ENCODE measurements around the gene DLGAP1. TPM values are rescaled to one million over a fixed set of nuclear protein-coding genes. Genes with fewer than 3 reads are reported as not detected.

DLGAP1 gene
- total RNA-seq, 1 experiment from 2014 or later: 23.2 TPM

GRCh38 chr18:3983351-3983969 is 471.6 kb downstream of the DLGAP1 start:
- H3K4me3 Mint-ChIP-seq: no peak overlapping the region
- H3K23me2 ChIP-seq (ENCODE audit: insufficient read length, low read depth, low read length, poor library complexity, severe bottlenecking): no peaks in the 10 kb centered on the region
- no peak overlapping the region for H3K27ac ChIP-seq (ENCODE audit: insufficient read length, low read depth, low read length)

More at GRCh38 chr18:3983351-3983969, 471.6 kb downstream of the DLGAP1 start:
- H3K27me3 ChIP-seq (ENCODE audit: insufficient read depth, low read length): no peaks in the 10 kb centered on the region
- no peak for DNase-seq
- no peak overlapping the region for H4K5ac ChIP-seq (ENCODE audit: insufficient read length, low read depth, low read length)
- H4K91ac ChIP-seq (ENCODE audit: insufficient read length, low read depth, low read length): no peak overlapping the region
- no peak overlapping the region for H2BK15ac ChIP-seq (ENCODE audit: low read depth, low read length)
- H3K9me3 Mint-ChIP-seq: peaks cover 2 to 3% of the 10 kb centered on the region in 2 experiments; a peak in 3 of 5 replicates
- H3K18ac ChIP-seq (ENCODE audit: insufficient read length, low read depth, low read length): no peak overlapping the region
- no peak overlapping the region for H3K4ac ChIP-seq (ENCODE audit: low read depth, low read length)
- no peak overlapping the region for H3K4me2 ChIP-seq (ENCODE audit: insufficient read depth, insufficient read length, low read length)
- H2BK20ac ChIP-seq (ENCODE audit: low read depth, low read length, poor library complexity, severe bottlenecking): no peak overlapping the region
- H2BK120ac ChIP-seq (ENCODE audit: low read depth, low read length, poor library complexity, severe bottlenecking): no peak overlapping the region
- no CpG with 5 or more reads among the region's 5 CpGs for WGBS (ENCODE audit: extremely low coverage, insufficient read length, low lambda C conversion rate)
- H2BK12ac ChIP-seq (ENCODE audit: insufficient read length, low read depth, low read length): no peak overlapping the region
- no peaks in the 10 kb centered on the region for H3K79me1 ChIP-seq (ENCODE audit: insufficient read depth, low read depth, low read length, poor library complexity, severe bottlenecking)
- H3K4me1 Mint-ChIP-seq: peaks cover 25 to 36% of the 10 kb centered on the region in 2 experiments
- no peaks in the 10 kb centered on the region for H3K79me2 ChIP-seq (ENCODE audit: insufficient read depth, low read length)
- no peak overlapping the region for H2AK5ac ChIP-seq (ENCODE audit: insufficient read length, low read length)
- TF ChIP-seq, protein P1, sequence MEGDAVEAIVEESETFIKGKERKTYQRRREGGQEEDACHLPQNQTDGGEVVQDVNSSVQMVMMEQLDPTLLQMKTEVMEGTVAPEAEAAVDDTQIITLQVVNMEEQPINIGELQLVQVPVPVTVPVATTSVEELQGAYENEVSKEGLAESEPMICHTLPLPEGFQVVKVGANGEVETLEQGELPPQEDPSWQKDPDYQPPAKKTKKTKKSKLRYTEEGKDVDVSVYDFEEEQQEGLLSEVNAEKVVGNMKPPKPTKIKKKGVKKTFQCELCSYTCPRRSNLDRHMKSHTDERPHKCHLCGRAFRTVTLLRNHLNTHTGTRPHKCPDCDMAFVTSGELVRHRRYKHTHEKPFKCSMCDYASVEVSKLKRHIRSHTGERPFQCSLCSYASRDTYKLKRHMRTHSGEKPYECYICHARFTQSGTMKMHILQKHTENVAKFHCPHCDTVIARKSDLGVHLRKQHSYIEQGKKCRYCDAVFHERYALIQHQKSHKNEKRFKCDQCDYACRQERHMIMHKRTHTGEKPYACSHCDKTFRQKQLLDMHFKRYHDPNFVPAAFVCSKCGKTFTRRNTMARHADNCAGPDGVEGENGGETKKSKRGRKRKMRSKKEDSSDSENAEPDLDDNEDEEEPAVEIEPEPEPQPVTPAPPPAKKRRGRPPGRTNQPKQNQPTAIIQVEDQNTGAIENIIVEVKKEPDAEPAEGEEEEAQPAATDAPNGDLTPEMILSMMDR (conservative IDR thresholded peaks at IDR 0.05): no peak
- no peaks in the 10 kb centered on the region for H3K27me3 Mint-ChIP-seq (ENCODE audit: low read depth)
- H3K27ac Mint-ChIP-seq: peak overlapping the region in 1 of 3 experiments; percentile 38; a peak in 1 of 7 replicates
- H3K9me3 ChIP-seq (ENCODE audit: control insufficient read depth, low read depth, low read length): no peaks in the 10 kb centered on the region
- no peak overlapping the region for H3K56ac ChIP-seq (ENCODE audit: insufficient read length, low read depth, low read length)
- no peak overlapping the region for H2BK5ac ChIP-seq (ENCODE audit: insufficient read length, low read length)
- H4K20me1 ChIP-seq (ENCODE audit: control insufficient read depth, insufficient read depth, insufficient read length): no peaks in the 10 kb centered on the region
- H2AFZ ChIP-seq (ENCODE audit: low read length): no peak overlapping the region
- no peak overlapping the region for H3K23ac ChIP-seq (ENCODE audit: insufficient read length, low read depth, low read length)
- peaks cover 2% of the 10 kb centered on the region; the same call in 1 of the 2 replicates for H3K4me1 ChIP-seq (ENCODE audit: insufficient read depth, low read length)
- H3K14ac ChIP-seq (ENCODE audit: insufficient read depth, low read length): no peak overlapping the region
- no peak overlapping the region for H3T11ph ChIP-seq (ENCODE audit: low read length)
- H3K9ac ChIP-seq (ENCODE audit: extremely low read depth, insufficient read length, low read length): no peak overlapping the region
- no peak overlapping the region for H4K8ac ChIP-seq (replicated peaks; ENCODE audit: insufficient read length, low read depth, low read length)
- H3K36me3 Mint-ChIP-seq (ENCODE audit: insufficient read depth in 1 of 3, low read depth in 3 of 3): peaks cover 5 to 8% (median 6%) of the 10 kb centered on the region in 3 experiments
